HepG2 (cell line): ENCODE measurements around the gene HIRA. TPM values are rescaled to one million over a fixed set of nuclear protein-coding genes. Genes with fewer than 3 reads are reported as not detected.

ENCODE experiments used
- ELK4 ChIP-seq: sonication (generic); formaldehyde crosslinking; IDR thresholded peaks from 2 replicates; pipeline ENCODE4 v1.9.0; 2021; ENCODE audit warnings: missing genetic modification reagents, borderline replicate concordance
- EP300 ChIP-seq, 3 experiments: sonication (generic) in 1 of 3; formaldehyde crosslinking in 1 of 3; IDR thresholded peaks; 2 replicates each; pipeline versions ENCODE4 v1.5.1 to v1.6.1; 2011 to 2020; ENCODE audit warnings: low read depth in 2 of 3, low read length in 2 of 3, borderline replicate concordance in 1 of 3, improper control_type of control experiment in 1 of 3, mild to moderate bottlenecking in 1 of 3, missing genetic modification reagents in 1 of 3, moderate library complexity in 1 of 3
- ERF ChIP-seq: IDR thresholded peaks from 2 replicates; pipeline ENCODE4 v1.6.1; 2018; ENCODE audit warnings: missing biosample characterization, missing genetic modification reagents
- GABPB1 ChIP-seq: IDR thresholded peaks from 2 replicates; pipeline ENCODE4 v1.6.1; 2016; ENCODE audit warnings: mild to moderate bottlenecking, missing genetic modification reagents, moderate library complexity, missing compliant biosample characterization
- KLF15 ChIP-seq: sonication (generic); formaldehyde crosslinking; IDR thresholded peaks from 2 replicates; pipeline ENCODE4 v1.8.1; 2023; ENCODE audit warnings: borderline replicate concordance, mild to moderate bottlenecking, inconsistent platforms, missing genetic modification reagents, mixed read lengths
- KLF6 ChIP-seq: IDR thresholded peaks from 2 replicates; pipeline ENCODE4 v1.8.0; 2016; ENCODE audit warnings: missing biosample characterization, missing genetic modification reagents
- MAZ ChIP-seq, 2 experiments: sonication (generic) in 1 of 2; formaldehyde crosslinking in 1 of 2; IDR thresholded peaks; 2 replicates each; pipeline versions ENCODE4 v1.5.0 to v1.6.1; 2012 to 2020; ENCODE audit warnings: low read depth in 2 of 2, mild to moderate bottlenecking in 2 of 2, borderline replicate concordance in 1 of 2, improper control_type of control experiment in 1 of 2, low read length in 1 of 2, missing genetic modification reagents in 1 of 2, moderate library complexity in 1 of 2
- MED13 ChIP-seq: sonication (generic); formaldehyde crosslinking; IDR thresholded peaks from 2 replicates; pipeline ENCODE4 v1.5.0; 2020; ENCODE audit warnings: missing genetic modification reagents
- MED8 ChIP-seq: sonication (generic); formaldehyde crosslinking; IDR thresholded peaks from 2 replicates; pipeline ENCODE4 v1.8.1; 2023; ENCODE audit warnings: mild to moderate bottlenecking, missing genetic modification reagents; ENCODE audit not compliant: insufficient replicate concordance
- MXD4 ChIP-seq: IDR thresholded peaks from 2 replicates; pipeline ENCODE4 v1.6.1; 2016; ENCODE audit warnings: mild to moderate bottlenecking, missing biosample characterization, missing genetic modification reagents
- SNAPC4 ChIP-seq: sonication (generic); formaldehyde crosslinking; IDR thresholded peaks from 2 replicates; pipeline ENCODE4 v1.4.0; 2020; ENCODE audit warnings: mild to moderate bottlenecking, missing genetic modification reagents
- ZBTB25 ChIP-seq: IDR thresholded peaks from 2 replicates; pipeline ENCODE4 v1.6.1; 2018; ENCODE audit warnings: missing genetic modification reagents
- ZMAT5 ChIP-seq: sonication (generic); formaldehyde crosslinking; IDR thresholded peaks from 2 replicates; pipeline ENCODE4 v1.5.0; 2020; ENCODE audit warnings: mild to moderate bottlenecking, low read depth, missing genetic modification reagents, borderline replicate concordance
- ZNF136 ChIP-seq: sonication (generic); formaldehyde crosslinking; IDR thresholded peaks from 2 replicates; pipeline ENCODE4 v1.8.1; 2022; ENCODE audit warnings: low read depth, mild to moderate bottlenecking, moderate library complexity, missing genetic modification reagents
- ZNF513 ChIP-seq: sonication (generic); formaldehyde crosslinking; conservative IDR thresholded peaks from 2 replicates; pipeline ENCODE4 v1.5.0; 2020; ENCODE audit warnings: missing genetic modification reagents
- ZNF703 ChIP-seq: sonication (generic); formaldehyde crosslinking; IDR thresholded peaks from 2 replicates; pipeline ENCODE4 v1.5.1; 2020; ENCODE audit warnings: missing genetic modification reagents, mild to moderate bottlenecking, moderate library complexity, borderline replicate concordance
- ZNF792 ChIP-seq: IDR thresholded peaks from 2 replicates; pipeline ENCODE4 v1.6.1; 2016
- polyA plus RNA-seq, 8 experiments: library from polyadenylated mRNA; depleted of rRNA in 3 of 8; stranded (reverse) in 7 of 8; unstranded in 1 of 8; fragments of >200 nt; fragmentation: Illumina TruSeq in 4 of 8; extraction: Trizol in 4 of 8; gene quantifications; 2 replicates each; pipeline versions ENCODE4 v1.2.1 to v1.2.3, GENCODE V29; 2011 to 2016; ENCODE audit warnings: low read depth in 4 of 8, missing spikeins in 1 of 8, mixed read lengths in 1 of 8; ENCODE audit not compliant: insufficient read depth in 1 of 8
- total RNA-seq, 5 experiments: library from RNA; depleted of rRNA; stranded (reverse); fragments of >200 nt; fragmentation: Illumina TruSeq; extraction: Trizol; gene quantifications; 2 replicates each; pipeline ENCODE4 v1.2.3, GENCODE V29; 2016; ENCODE audit warnings: low read depth in 1 of 5

Gene HIRA
- total and polyA plus RNA-seq, 2 of the 13 experiments (the other 11 are each of a cell fraction or from before 2014, with no cell fraction given), result 21.5 to 29.2 TPM

GRCh38 chr22:19431649-19432132 is at the start of gene HIRA (continued):
- TF ChIP-seq ZMAT5, result no peak
- TF ChIP-seq KLF6 (CRISPR knock-in tag), result no peak
- TF ChIP-seq KLF15 (CRISPR knock-in tag), result no peak
- TF ChIP-seq ERF (CRISPR knock-in tag), result no peak
- no peak for TF ChIP-seq ZNF703
- no peak for TF ChIP-seq ZBTB25 (CRISPR knock-in tag)
- TF ChIP-seq GABPB1, result peak; percentile 71
- no peak for TF ChIP-seq SNAPC4 (CRISPR knock-in tag)
- no peak for TF ChIP-seq ZNF513 (CRISPR knock-in tag)
- no peak for TF ChIP-seq MXD4 (CRISPR knock-in tag)
- TF ChIP-seq ELK4 (CRISPR knock-in tag), result no peak
- no peak for TF ChIP-seq ZNF792 (CRISPR knock-in tag)
- TF ChIP-seq MAZ (IDR thresholded peaks at IDR 0.05; ENCODE audit: borderline replicate concordance, low read depth, low read length), result peak; percentile 53; the same call in 1 of the 2 replicates
- no peak for TF ChIP-seq MAZ (CRISPR knock-in tag; IDR thresholded peaks at IDR 0.05; ENCODE audit: low read depth)
- TF ChIP-seq EP300 (IDR thresholded peaks at IDR 0.05; ENCODE audit: low read depth in 2 of 2, low read length in 2 of 2), result no peak
- TF ChIP-seq EP300 (CRISPR knock-in tag; IDR thresholded peaks at IDR 0.05; ENCODE audit: borderline replicate concordance), result no peak
- TF ChIP-seq MED8, result no peak
- no peak for TF ChIP-seq ZNF136 (CRISPR knock-in tag)
- TF ChIP-seq MED13 (CRISPR knock-in tag), result no peak
